ENCODE data around the gene SMYD3. TPM values are rescaled to one million over a fixed set of nuclear protein-coding genes. Genes with fewer than 3 reads are reported as not detected.

SMYD3 gene
- total and polyA plus RNA-seq, 9 of the 15 experiments (the other 6 are each of a cell fraction or from before 2014, with no cell fraction given), result 128 to 440 (median 197) TPM

DNA sequence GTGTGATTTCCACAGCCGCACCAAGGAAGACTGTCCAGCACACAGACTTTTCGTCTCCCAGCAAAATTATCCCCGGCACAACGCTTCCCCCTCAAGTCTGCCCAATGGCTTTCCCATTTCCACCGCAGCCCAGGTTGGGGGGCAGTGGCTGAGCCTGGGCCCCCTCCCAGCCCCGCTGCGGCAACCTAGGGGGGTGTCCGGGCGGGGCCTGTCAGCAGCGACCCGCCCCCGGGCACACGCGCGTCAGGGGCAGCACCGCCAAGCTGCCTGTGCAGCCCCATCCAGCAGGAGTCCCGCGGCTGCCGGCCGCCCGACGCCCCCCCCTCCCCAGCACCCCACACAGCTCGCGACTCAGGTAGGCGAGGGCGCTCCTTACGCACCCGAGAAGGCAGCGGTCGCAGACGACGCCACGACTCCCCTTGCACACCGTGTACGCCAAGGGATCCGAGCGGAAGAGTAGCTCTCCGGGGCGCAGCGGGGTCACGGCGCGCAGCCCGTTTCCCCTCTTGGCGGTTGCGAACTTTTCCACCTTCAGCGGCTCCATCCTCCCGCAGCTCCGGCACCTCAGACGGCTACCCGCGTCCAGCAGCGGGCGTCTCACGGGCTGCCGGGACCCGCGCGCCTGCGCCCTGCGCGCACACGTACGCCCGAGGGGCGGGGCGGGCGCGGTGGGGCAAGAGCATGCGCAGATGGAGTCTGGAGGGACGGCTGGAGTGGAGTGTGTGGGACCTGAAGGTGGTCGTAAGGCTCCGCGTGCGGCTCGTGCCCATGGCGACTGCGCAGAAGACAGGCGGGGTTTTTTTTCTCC lies at the start of gene SMYD3 (continued):
- TF ChIP-seq, protein P1, sequence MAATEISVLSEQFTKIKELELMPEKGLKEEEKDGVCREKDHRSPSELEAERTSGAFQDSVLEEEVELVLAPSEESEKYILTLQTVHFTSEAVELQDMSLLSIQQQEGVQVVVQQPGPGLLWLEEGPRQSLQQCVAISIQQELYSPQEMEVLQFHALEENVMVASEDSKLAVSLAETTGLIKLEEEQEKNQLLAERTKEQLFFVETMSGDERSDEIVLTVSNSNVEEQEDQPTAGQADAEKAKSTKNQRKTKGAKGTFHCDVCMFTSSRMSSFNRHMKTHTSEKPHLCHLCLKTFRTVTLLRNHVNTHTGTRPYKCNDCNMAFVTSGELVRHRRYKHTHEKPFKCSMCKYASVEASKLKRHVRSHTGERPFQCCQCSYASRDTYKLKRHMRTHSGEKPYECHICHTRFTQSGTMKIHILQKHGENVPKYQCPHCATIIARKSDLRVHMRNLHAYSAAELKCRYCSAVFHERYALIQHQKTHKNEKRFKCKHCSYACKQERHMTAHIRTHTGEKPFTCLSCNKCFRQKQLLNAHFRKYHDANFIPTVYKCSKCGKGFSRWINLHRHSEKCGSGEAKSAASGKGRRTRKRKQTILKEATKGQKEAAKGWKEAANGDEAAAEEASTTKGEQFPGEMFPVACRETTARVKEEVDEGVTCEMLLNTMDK (IDR thresholded peaks at IDR 0.05; ENCODE audit: borderline replicate concordance, insufficient read depth, low read depth, low read length, poor library complexity, severe bottlenecking), result peak; percentile 80
- TF ChIP-seq, protein P2, sequence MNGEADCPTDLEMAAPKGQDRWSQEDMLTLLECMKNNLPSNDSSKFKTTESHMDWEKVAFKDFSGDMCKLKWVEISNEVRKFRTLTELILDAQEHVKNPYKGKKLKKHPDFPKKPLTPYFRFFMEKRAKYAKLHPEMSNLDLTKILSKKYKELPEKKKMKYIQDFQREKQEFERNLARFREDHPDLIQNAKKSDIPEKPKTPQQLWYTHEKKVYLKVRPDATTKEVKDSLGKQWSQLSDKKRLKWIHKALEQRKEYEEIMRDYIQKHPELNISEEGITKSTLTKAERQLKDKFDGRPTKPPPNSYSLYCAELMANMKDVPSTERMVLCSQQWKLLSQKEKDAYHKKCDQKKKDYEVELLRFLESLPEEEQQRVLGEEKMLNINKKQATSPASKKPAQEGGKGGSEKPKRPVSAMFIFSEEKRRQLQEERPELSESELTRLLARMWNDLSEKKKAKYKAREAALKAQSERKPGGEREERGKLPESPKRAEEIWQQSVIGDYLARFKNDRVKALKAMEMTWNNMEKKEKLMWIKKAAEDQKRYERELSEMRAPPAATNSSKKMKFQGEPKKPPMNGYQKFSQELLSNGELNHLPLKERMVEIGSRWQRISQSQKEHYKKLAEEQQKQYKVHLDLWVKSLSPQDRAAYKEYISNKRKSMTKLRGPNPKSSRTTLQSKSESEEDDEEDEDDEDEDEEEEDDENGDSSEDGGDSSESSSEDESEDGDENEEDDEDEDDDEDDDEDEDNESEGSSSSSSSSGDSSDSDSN (IDR thresholded peaks at IDR 0.05; ENCODE audit: borderline replicate concordance in 1 of 2, low read depth in 2 of 2, low read length in 2 of 2), result peak in 1 of 2 experiments; percentile 65; a peak in 1 of 4 replicates
- no peak for TF ChIP-seq BRD9 (IDR thresholded peaks at IDR 0.05; ENCODE audit: low read depth, partially characterized antibody)
- peak; percentile 15; the same call in 1 of the 2 replicates for TF ChIP-seq JUND (IDR thresholded peaks at IDR 0.05; ENCODE audit: borderline replicate concordance, low read depth, low read length)
- no peak; the same call in 2 of the 3 replicates for TF ChIP-seq JUND (tag; IDR thresholded peaks at IDR 0.05; ENCODE audit: borderline replicate concordance, low read depth, low read length)
- TF ChIP-seq HDAC1 (IDR thresholded peaks at IDR 0.05), result peak in 1 of 2 experiments; percentile 44; a peak in 1 of 4 replicates
- TF ChIP-seq, protein P3, sequence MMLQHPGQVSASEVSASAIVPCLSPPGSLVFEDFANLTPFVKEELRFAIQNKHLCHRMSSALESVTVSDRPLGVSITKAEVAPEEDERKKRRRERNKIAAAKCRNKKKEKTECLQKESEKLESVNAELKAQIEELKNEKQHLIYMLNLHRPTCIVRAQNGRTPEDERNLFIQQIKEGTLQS (IDR thresholded peaks at IDR 0.05), result no peak
- TF ChIP-seq, protein P3 (CRISPR knock-in tag; conservative IDR thresholded peaks at IDR 0.05), result no peak
- no peak for TF ChIP-seq ARHGAP35 (IDR thresholded peaks at IDR 0.05; ENCODE audit: partially characterized antibody)
- TF ChIP-seq, protein P4, sequence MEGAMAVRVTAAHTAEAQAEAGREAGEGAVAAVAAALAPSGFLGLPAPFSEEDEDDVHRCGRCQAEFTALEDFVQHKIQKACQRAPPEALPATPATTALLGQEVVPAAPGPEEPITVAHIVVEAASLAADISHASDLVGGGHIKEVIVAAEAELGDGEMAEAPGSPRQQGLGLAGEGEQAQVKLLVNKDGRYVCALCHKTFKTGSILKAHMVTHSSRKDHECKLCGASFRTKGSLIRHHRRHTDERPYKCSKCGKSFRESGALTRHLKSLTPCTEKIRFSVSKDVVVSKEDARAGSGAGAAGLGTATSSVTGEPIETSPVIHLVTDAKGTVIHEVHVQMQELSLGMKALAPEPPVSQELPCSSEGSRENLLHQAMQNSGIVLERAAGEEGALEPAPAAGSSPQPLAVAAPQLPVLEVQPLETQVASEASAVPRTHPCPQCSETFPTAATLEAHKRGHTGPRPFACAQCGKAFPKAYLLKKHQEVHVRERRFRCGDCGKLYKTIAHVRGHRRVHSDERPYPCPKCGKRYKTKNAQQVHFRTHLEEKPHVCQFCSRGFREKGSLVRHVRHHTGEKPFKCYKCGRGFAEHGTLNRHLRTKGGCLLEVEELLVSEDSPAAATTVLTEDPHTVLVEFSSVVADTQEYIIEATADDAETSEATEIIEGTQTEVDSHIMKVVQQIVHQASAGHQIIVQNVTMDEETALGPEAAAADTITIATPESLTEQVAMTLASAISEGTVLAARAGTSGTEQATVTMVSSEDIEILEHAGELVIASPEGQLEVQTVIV (CRISPR knock-in tag; IDR thresholded peaks at IDR 0.05; ENCODE audit: borderline replicate concordance), result no peak
- TF ChIP-seq NFIX (CRISPR knock-in tag; IDR thresholded peaks at IDR 0.05; ENCODE audit: low read depth), result no peak
- no peak for TF ChIP-seq MTA2 (IDR thresholded peaks at IDR 0.05; ENCODE audit: low read depth)
- no peak for TF ChIP-seq KLF16 (IDR thresholded peaks at IDR 0.05)
- peak; percentile 62 to 82; a peak in 3 of 4 replicates for TF ChIP-seq MAZ (CRISPR knock-in tag; conservative IDR thresholded peaks at IDR 0.05 in 1 of 2, IDR thresholded peaks at IDR 0.05 in 1 of 2)
- TF ChIP-seq GATA2 (CRISPR knock-in tag; IDR thresholded peaks at IDR 0.05), result no peak
- no peak for TF ChIP-seq NUFIP1 (IDR thresholded peaks at IDR 0.05; ENCODE audit: partially characterized antibody)
- TF ChIP-seq, protein P5, sequence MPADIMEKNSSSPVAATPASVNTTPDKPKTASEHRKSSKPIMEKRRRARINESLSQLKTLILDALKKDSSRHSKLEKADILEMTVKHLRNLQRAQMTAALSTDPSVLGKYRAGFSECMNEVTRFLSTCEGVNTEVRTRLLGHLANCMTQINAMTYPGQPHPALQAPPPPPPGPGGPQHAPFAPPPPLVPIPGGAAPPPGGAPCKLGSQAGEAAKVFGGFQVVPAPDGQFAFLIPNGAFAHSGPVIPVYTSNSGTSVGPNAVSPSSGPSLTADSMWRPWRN (IDR thresholded peaks at IDR 0.05; ENCODE audit: low read depth), result no peak
- TF ChIP-seq CREB1 (IDR thresholded peaks at IDR 0.05), result no peak
- 0 out of 2 replicates have a peak, but pooled peaks have one; percentile 46 for TF ChIP-seq CREB1 (CRISPR knock-in tag; IDR thresholded peaks at IDR 0.05)

All from K562 (cell line).